GM21786 (cell line): ENCODE data around the gene PTPRJ.
"Not testable (repeated sequence)": the region's sequence is repeated elsewhere in the genome, so short reads cannot be mapped to it uniquely, and the experiment has no call there.

Experiments
- ATAC-seq: cut with Tn5 transposase; IDR thresholded peaks from one replicate; pipeline ENCODE4 v1.9.1; 2021; ENCODE audit not compliant: unreplicated experiment

Gene PTPRJ

DNA sequence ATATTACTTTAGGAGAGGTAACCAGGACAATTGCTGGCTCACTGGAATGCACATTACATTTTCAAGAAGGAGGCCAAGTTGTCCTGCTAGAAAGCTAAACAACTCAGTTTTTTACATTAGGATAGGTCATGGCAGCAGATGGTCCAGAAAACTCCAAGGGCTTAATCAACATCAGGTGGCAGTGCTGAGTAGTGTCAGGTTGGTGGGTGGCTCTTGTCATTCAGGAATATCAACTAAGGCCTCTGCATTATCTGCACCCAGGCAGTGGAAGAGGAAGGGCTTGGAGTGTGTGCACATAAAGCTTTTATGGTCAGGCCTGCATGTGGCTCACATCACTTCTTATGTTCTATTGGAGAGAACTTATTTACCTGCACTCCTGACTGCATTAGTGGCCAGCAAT lies 204.1 kb downstream of the PTPRJ start:
- no peak for ATAC-seq

DNA sequence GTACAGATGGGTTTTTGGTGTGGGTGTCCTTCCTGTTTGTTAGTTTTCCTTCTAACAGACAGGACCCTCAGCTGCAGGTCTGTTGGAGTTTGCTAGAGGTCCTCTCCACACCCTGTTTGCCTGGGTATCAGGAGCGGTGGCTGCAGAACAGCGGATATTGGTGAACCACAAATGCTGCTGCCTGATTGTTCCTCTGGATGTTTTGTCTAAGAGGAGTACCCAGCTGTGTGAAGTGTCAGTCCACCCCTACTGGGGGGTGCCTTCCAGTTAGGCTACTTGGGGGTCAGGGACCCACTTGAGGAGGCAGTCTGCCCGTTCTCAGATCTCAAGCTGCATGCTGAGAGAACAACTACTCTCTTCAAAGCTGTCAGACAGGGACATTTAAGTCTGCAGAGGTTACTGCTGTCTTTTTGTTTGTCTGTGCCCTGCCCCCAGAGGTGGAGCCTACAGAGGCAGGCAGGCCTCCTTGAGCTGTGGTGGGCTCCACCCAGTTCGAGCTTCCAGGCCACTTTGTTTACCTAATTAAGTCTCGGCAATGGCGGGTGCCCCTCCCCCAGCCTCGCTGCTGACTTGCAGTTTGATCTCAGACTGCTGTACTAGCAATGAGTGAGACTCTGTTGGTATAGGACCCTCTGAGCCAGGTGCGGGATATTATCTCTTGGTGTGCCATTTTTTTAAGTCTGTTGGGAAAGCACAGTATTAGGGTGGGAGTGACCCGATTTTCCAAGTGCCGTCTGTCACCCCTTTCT lies 210.7 kb downstream of the PTPRJ start:
- not testable (repeated sequence) for ATAC-seq

DNA sequence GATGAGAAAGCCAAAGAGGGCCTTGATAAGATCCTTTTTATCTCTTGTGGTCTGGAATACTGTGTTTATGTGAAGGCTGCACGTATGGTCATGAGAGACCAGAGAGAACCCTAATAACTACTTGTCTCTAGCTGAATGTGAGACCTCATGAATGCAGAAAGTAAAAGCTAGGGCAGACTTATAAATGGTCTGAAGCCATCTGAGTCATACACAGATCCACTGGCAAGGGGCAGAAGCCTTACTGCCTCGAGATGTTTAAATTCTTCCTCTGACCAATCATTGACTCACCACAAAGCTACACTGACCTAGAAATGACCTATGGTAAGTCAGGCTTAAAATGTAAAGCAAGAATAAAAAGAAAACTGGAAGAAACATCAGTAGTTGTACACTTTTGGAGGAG lies 213.5 kb downstream of the PTPRJ start:
- no peak for ATAC-seq

DNA sequence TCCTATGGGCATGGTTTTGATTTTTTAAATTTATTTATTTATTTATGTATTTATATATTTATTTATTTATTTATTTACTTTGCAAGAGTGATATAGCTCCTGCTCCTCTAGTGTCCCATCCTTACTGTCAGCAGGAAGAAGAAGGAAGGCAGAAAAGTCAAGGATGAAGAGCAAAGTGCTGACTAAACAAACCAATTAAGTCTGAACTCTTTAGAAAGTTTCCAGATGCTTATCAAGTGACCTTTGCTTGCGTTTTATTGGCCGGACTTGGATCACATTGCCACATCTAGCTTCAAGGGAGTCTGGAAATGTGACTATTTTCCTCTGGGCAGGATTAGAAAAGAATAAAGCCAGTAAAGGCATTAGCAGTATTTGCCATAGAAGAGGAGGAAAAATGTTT lies 227.5 kb downstream of the PTPRJ start:
- ATAC-seq, result no peak

DNA sequence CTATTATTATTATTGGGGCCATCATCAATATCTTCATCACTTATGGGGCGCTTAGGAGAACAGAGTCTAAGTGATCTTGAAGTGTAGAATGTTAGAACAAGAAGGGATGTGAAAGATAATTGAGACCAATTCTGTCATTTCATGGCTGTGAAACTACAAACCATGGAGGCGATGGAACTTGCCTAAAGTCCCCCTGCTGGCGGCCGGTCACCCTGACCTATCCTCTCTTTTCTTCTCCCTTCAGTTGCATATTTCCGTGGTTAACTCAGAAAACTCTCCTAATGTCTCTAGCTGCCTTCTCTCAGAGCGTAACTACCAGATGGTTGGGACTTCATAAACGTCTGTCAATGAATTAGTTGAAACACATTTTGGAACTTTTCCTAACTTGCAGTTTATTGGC lies 229.7 kb downstream of the PTPRJ start:
- no peak for ATAC-seq

DNA sequence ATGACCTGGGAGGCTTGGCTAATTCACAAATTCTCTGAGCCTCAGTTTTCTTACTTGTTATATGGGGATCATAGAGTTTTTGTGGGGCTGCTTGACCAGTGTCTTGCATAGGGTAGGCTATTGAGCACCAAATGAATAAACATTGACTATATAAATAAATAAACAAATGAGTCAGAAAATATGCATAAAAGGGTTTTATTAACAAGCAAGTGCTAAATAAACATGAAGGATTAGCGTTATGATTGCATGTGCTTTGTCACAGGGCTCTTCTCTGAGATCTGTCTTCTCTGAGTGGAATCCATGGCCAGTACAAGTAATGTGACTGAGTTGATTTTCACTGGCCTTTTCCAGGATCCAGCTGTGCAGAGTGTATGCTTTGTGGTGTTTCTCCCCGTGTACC lies 236.2 kb downstream of the PTPRJ start, which contains the start of gene OR4B1:
OR4B1 (plus strand) TSS at position 301 of the 400 bp plus-strand sequence; CDS start at position 301, 0 bp downstream.
- no peak for ATAC-seq
